Ascending aorta (tissue), 2 donors: Measurements from ENCODE around the gene PNRC1. TPM values are rescaled to one million over a fixed set of nuclear protein-coding genes. Genes with fewer than 3 reads are reported as not detected.
"Not testable (repeated sequence)": the region's sequence is repeated elsewhere in the genome, so short reads cannot be mapped to it uniquely, and the experiment has no call there.

Experiments used
- DNase-seq, 2 donors: peaks; one replicate each; pipeline ENCODE4 v3.0.0-alpha.2; 2019; ENCODE audit warnings: low spot score in 2 of 2
- H3K27ac ChIP-seq, 2 donors: fragments of 200-600 bp; sonication (generic); one replicate each; pipeline ENCODE4 v1.5.1; 2016 to 2017; ENCODE audit warnings: mild to moderate bottlenecking in 1 of 2
- H3K27me3 ChIP-seq: fragments of 200-600 bp; sonication (generic); one replicate; pipeline ENCODE4 v1.5.1; 2017
- H3K36me3 ChIP-seq, 2 donors: fragments of 200-600 bp; sonication (generic); one replicate each; pipeline ENCODE4 v1.5.1; 2016
- H3K4me1 ChIP-seq, 2 donors: fragments of 200-600 bp; sonication (generic); one replicate each; pipeline ENCODE4 v1.5.1; 2016 to 2017; ENCODE audit warnings: mild to moderate bottlenecking in 1 of 2
- H3K4me3 ChIP-seq, 2 donors: fragments of 200-600 bp; sonication (generic); one replicate each; pipeline ENCODE4 v1.5.1; 2016 to 2017; ENCODE audit warnings: mild to moderate bottlenecking in 1 of 2
- H3K9me3 ChIP-seq, 2 donors: fragments of 200-600 bp; sonication (generic); one replicate each; pipeline ENCODE4 v1.5.1; 2016
- intact Hi-C: fragments of 100-400 bp; cut with DNase I; formaldehyde crosslinking; loops from one replicate; pipeline ENCODE4 v1.15.1; 2023
- total RNA-seq: library from RNA; depleted of rRNA; stranded (reverse); fragments of >200 nt; gene quantifications from one replicate; pipeline ENCODE4 v1.1.0, GENCODE V29; 2016
- TF ChIP-seq, protein P1 (sequence below), 3 experiments: fragments of 200-600 bp in 2 of 3; fragments of 450-650 bp in 1 of 3; sonication (generic) in 2 of 3; IDR thresholded peaks; one replicate each; pipeline ENCODE4 v1.5.1; 2016 to 2019; ENCODE audit warnings: antibody characterized with exemption in 3 of 3, mild to moderate bottlenecking in 1 of 3, moderate library complexity in 1 of 3

The PNRC1 gene
- total RNA-seq, 1 donor from 2014 or later: 196 TPM

DNA sequence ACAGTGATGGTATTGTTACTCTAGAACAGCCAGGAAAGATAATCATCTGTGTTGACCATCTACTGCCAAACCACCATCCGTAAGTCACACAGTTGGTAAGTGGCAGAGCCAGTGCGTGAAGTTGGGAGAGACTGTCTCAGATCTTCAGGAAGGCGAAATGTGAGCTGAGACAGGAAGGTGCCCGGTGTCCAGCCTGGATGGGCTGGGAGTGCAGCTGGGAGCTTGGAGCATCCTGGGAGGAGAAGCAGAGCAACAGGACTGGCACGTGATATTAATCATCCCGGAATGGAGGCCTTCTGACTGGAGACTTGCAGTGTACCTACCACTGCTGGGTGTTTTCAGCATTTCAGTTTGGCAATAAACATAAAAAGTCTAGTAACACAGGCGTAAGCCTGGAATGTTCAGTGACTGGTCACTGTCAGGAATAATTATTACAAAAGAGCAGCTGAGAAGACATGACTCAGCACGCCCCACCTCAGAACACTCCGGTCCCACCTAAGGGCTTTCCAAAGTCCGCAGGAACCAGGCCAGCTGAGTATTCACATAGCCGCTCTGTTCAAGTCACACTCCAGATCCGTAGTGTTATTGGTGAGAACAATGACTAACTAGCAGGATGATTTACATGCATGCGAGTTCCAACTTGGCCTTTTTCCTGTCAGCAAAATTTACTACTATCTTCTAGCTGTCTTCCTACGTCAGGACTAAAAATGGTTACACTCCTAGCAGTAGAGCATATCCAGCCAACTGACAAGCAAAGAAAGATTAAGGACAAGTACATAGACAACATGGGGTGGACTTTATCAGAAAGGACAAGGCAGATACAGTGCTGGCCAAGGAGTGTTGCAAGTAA is 45.1 kb upstream of the PNRC1 start:
- Histone ChIP-seq H3K4me1 (peaks cover 4 to 17% of the 10 kb centered on the region in 2 donors), H3K27ac (peak overlapping the region; percentile 86 to 87), H3K27me3 (no peaks in the 10 kb centered on the region), H3K4me3 (peak overlapping the region; percentile 1 to 15), H3K36me3 (no peaks in the 10 kb centered on the region), H3K9me3 (peaks cover 0 to 11% of the 10 kb centered on the region in 2 donors)
- intact Hi-C loops: loop anchor here (1.0 to 2.0 kb wide), 3 partner anchors 12 to 53 kb away; partner anchors contain the start of gene PNRC1
- peak; percentile 78 to 95 for DNase-seq
- TF ChIP-seq, protein P1, sequence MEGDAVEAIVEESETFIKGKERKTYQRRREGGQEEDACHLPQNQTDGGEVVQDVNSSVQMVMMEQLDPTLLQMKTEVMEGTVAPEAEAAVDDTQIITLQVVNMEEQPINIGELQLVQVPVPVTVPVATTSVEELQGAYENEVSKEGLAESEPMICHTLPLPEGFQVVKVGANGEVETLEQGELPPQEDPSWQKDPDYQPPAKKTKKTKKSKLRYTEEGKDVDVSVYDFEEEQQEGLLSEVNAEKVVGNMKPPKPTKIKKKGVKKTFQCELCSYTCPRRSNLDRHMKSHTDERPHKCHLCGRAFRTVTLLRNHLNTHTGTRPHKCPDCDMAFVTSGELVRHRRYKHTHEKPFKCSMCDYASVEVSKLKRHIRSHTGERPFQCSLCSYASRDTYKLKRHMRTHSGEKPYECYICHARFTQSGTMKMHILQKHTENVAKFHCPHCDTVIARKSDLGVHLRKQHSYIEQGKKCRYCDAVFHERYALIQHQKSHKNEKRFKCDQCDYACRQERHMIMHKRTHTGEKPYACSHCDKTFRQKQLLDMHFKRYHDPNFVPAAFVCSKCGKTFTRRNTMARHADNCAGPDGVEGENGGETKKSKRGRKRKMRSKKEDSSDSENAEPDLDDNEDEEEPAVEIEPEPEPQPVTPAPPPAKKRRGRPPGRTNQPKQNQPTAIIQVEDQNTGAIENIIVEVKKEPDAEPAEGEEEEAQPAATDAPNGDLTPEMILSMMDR (IDR thresholded peaks at IDR 0.05): no peak

DNA sequence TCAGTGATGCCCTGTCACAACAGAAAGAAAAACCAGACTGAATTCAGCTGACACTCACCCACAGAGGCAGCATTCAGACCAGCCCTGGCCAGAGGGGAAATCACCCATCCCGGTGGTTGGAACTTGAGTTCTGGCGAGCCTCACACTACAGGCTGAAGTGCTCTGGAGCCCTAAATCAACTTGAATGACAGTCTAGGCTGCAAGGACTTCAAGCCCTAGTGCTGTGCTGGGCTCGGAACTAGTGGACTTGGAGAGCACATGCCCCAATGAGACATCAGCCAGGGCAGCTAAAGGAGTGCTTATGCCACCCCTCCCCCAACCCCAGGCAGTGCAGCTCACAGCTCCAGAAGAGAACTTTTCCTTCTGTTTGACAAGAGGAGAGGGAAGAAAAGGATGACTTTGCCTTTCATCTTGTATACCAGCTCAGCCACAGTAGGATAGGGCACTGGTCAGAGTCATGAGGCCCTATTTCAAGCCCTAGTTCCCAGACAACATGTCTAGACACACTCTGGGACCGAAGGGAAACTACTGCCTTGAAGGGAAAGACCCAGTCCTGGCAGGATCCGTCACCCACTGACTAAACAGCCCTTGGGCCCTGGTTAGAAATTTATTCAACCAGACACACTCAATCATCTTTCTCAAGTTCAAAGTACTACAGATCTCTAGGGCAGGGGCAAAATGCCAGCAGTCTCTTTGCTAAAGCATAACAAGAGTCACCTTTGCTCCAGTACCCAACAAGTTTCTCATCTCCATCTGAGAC is 43.2 kb upstream of the PNRC1 start:
- peaks cover 4 to 17% of the 10 kb centered on the region in 2 donors for H3K4me1 ChIP-seq
- intact Hi-C loops: loop anchor here (2.0 kb wide), 1 partner anchor 55 kb away; no protein-coding TSS in a partner anchor
- TF ChIP-seq, protein P1 (IDR thresholded peaks at IDR 0.05): no peak
- DNase-seq: peak in 1 of 2 donors; percentile 50
- H3K9me3 ChIP-seq: peaks cover 0 to 11% of the 10 kb centered on the region in 2 donors
- H3K27ac ChIP-seq: peak overlapping the region in 1 of 2 donors; percentile 87
- no peak overlapping the region for H3K4me3 ChIP-seq
- H3K36me3 ChIP-seq: no peaks in the 10 kb centered on the region
- no peaks in the 10 kb centered on the region for H3K27me3 ChIP-seq

DNA sequence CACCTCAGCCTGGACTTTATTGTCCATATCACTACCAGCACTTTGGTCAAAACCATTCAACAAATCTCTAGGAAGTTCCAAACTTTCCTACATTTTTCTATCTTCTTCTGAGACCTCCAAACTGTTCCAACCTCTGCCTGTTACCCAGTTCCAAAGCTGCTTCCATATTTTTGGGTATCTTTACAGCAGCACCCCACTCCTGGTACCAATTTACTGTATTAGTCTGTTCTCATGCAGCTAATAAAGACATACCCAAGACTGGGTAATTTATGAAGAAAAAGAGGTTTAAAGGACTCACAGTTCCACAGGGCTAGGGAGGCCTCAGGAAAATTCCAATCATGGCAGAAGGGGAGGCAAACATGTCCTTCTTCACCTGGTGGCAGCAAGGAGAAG is 42.7 kb upstream of the PNRC1 start:
- intact Hi-C loops: loop anchor here (2.0 kb wide), 1 partner anchor 55 kb away; no protein-coding TSS in a partner anchor
- not testable (repeated sequence) for H3K27me3 ChIP-seq, H3K36me3 ChIP-seq, H3K4me3 ChIP-seq, H3K27ac ChIP-seq, DNase-seq
- peaks cover 4 to 17% of the 10 kb centered on the region in 2 donors for H3K4me1 ChIP-seq
- peaks cover 0 to 11% of the 10 kb centered on the region in 2 donors for H3K9me3 ChIP-seq

DNA sequence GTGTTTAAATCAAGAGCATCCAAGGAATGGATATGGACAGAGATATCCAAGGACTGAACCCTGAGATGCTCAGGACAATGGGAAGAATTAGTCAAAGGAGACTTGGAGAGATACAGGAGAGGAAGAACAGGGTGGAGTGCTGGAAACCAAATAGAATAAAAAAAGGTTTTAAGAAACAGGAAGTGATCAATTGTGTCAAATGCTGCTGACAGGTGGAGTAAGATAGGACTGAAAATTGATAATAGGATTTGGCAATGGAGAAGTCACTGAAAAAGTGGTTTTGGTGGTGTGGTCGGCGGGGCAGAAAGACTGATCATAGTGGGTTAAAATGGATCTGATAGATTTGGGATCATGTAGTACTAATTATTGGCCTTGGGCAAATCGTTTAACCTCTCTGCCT is 37.9 kb upstream of the PNRC1 start:
- H3K9me3 ChIP-seq: peaks cover 0 to 9% of the 10 kb centered on the region in 2 donors
- no peak overlapping the region for H3K4me3 ChIP-seq
- H3K36me3 ChIP-seq: no peaks in the 10 kb centered on the region
- TF ChIP-seq, protein P1 (IDR thresholded peaks at IDR 0.05): no peak
- intact Hi-C loops: no loop called here
- H3K27ac ChIP-seq: no peak overlapping the region
- no peaks in the 10 kb centered on the region for H3K4me1 ChIP-seq
- no peaks in the 10 kb centered on the region for H3K27me3 ChIP-seq
- DNase-seq: no peak

DNA sequence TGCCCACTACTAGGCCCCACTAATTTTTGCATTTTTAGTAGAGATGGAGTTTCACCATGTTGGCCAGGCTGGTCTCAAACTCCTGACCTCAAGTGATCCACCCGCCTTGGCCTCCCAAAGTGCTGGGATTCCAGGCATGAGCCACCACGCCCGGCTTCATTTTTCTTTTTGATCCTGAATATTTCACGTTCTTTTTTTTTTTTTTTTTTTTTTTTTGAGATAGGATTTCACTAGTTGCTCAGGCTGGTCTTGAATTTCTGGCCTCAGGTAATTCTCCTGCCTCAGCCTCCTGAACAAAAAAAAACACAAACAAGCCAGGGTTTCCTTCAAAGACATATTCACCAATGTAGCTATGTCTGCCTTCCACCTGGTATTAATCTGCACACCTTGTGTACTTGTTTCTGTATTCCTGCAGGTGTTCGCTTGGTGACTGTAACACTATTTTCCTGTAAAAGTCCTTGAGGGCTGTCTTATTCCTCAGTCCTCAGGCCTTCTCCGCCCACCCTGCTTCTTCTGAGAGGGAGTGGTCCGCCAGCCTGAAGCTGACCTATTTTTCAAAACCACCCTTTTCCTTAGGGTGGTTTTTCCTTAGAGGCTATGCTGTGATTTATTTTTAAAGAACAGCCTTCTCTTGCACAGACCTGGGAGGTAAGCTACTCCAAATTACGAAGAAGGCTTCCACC is 36.1 kb upstream of the PNRC1 start:
- Histone ChIP-seq H3K27me3 (no peaks in the 10 kb centered on the region), H3K36me3 (no peaks in the 10 kb centered on the region), H3K4me1 (no peaks in the 10 kb centered on the region), H3K4me3 (no peak overlapping the region), H3K9me3 (no peaks in the 10 kb centered on the region), H3K27ac (no peak overlapping the region)
- TF ChIP-seq, protein P1 (IDR thresholded peaks at IDR 0.05): no peak
- no peak for DNase-seq
- intact Hi-C loops: no loop called here
